GM12891 (cell line): ENCODE measurements around the gene ACSF3.

Source experiments
- POLR2A ChIP-seq: IDR thresholded peaks from 2 replicates; pipeline ENCODE4 v1.6.1; 2011; ENCODE audit warnings: low read depth, low read length, control low read depth
- POLR2AphosphoS5 ChIP-seq: IDR thresholded peaks from 2 replicates; pipeline ENCODE4 v1.6.1; 2011; ENCODE audit warnings: low read depth, low read length, control low read depth
- POU2F2 ChIP-seq: IDR thresholded peaks from 2 replicates; pipeline ENCODE4 v1.6.1; 2011; ENCODE audit warnings: low read depth, mild to moderate bottlenecking, control low read depth, low read length, moderate library complexity
- SPI1 ChIP-seq: IDR thresholded peaks from 2 replicates; pipeline ENCODE4 v1.6.1; 2011; ENCODE audit warnings: low read depth, low read length, control low read depth
- TAF1 ChIP-seq: IDR thresholded peaks from 2 replicates; pipeline ENCODE4 v1.6.1; 2011; ENCODE audit warnings: low read depth, low read length, control low read depth

GRCh38 chr16:89092013-89092412 lies 1.6 kb upstream of the ACSF3 start:
- TF ChIP-seq TAF1: no peak
- TF ChIP-seq POLR2A: no peak
- no peak for TF ChIP-seq POLR2AphosphoS5
- no peak for TF ChIP-seq SPI1
- TF ChIP-seq POU2F2: no peak
